ENCODE results near the gene CYB561.

- TF ChIP-seq, protein P1, sequence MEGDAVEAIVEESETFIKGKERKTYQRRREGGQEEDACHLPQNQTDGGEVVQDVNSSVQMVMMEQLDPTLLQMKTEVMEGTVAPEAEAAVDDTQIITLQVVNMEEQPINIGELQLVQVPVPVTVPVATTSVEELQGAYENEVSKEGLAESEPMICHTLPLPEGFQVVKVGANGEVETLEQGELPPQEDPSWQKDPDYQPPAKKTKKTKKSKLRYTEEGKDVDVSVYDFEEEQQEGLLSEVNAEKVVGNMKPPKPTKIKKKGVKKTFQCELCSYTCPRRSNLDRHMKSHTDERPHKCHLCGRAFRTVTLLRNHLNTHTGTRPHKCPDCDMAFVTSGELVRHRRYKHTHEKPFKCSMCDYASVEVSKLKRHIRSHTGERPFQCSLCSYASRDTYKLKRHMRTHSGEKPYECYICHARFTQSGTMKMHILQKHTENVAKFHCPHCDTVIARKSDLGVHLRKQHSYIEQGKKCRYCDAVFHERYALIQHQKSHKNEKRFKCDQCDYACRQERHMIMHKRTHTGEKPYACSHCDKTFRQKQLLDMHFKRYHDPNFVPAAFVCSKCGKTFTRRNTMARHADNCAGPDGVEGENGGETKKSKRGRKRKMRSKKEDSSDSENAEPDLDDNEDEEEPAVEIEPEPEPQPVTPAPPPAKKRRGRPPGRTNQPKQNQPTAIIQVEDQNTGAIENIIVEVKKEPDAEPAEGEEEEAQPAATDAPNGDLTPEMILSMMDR (IDR thresholded peaks at IDR 0.05): no peak
- no peak for TF ChIP-seq ZFX (IDR thresholded peaks at IDR 0.05; ENCODE audit: borderline replicate concordance)
Observed at GRCh38 chr17:63490858-63491400, 44.8 kb upstream of the CYB561 start.
